Measurements from ENCODE around the gene POU2F1.

- TF ChIP-seq EZH2 (IDR thresholded peaks at IDR 0.05; ENCODE audit: borderline replicate concordance, low read depth, low read length, severe bottlenecking): no peak
- TF ChIP-seq CTCF (IDR thresholded peaks at IDR 0.05; ENCODE audit: extremely low read depth in 1 of 2, insufficient read depth in 1 of 2, low read depth in 1 of 2, low read length in 2 of 2): no peak
- no peak for TF ChIP-seq POLR2AphosphoS5 (IDR thresholded peaks at IDR 0.05; ENCODE audit: insufficient read depth, low read depth, low read length)
- TF ChIP-seq JUN (IDR thresholded peaks at IDR 0.05; ENCODE audit: borderline replicate concordance, insufficient read depth, insufficient read length, low read depth): no peak
- TF ChIP-seq POLR2A (IDR thresholded peaks at IDR 0.05; ENCODE audit: low read depth, low read length): no peak
- TF ChIP-seq MAX (IDR thresholded peaks at IDR 0.05; ENCODE audit: insufficient read depth, insufficient read length): no peak
Observed at GRCh38 chr1:167452483-167452882, 231.8 kb downstream of the POU2F1 start.
